Measurements from ENCODE around the gene CITED1. TPM values are rescaled to one million over a fixed set of nuclear protein-coding genes. Genes with fewer than 3 reads are reported as not detected.
A peak's percentile ranks its signal among the peaks of the same experiment; 100 is the strongest.

The CITED1 gene
- total RNA-seq, 2 donors from 2014 or later, result 0.51 TPM; not detected in 1

DNA sequence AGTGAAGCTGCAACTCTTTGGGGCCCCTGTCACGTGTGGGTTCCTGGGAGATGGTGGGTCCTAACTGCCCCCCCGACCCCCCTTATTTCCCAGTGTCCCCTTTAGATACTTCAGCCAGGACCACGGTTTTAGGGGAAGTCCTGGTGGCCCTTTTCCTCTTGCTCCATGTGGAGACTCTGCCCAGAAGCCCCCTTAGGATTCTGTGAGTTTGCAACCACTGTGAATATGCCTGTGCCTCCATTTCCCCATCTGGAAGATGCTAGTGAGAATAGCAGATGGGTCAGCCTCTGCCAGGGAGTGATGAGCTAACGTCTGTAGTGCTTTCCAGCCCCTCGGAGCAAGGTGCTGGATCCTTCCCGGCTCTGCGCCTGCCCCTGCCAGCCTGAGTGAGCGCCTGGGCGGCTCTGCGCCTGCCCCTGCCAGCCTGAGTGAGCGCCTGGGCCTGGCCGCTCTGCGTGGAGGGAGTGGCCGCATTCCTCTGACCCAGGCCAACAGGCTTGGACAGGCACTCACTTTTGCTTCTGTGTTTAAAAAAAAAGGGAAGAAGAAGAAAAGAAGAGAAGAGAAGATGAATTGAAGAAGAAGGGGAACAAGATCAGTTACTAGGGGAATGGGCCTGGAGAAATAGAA, 6.7 kb upstream of the CITED1 start:
- Histone ChIP-seq H3K27me3 (peaks cover 0 to 19% of the 10 kb centered on the region in 2 donors), H3K36me3 (no peaks in the 10 kb centered on the region), H3K27ac (no peak overlapping the region), H3K4me3 (no peak overlapping the region), H3K9me3 (no peaks in the 10 kb centered on the region), H3K4me1 (peaks cover 0 to 19% of the 10 kb centered on the region in 2 donors)
- TF ChIP-seq, protein P1, sequence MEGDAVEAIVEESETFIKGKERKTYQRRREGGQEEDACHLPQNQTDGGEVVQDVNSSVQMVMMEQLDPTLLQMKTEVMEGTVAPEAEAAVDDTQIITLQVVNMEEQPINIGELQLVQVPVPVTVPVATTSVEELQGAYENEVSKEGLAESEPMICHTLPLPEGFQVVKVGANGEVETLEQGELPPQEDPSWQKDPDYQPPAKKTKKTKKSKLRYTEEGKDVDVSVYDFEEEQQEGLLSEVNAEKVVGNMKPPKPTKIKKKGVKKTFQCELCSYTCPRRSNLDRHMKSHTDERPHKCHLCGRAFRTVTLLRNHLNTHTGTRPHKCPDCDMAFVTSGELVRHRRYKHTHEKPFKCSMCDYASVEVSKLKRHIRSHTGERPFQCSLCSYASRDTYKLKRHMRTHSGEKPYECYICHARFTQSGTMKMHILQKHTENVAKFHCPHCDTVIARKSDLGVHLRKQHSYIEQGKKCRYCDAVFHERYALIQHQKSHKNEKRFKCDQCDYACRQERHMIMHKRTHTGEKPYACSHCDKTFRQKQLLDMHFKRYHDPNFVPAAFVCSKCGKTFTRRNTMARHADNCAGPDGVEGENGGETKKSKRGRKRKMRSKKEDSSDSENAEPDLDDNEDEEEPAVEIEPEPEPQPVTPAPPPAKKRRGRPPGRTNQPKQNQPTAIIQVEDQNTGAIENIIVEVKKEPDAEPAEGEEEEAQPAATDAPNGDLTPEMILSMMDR (IDR thresholded peaks at IDR 0.05), result no peak
- DNase-seq (ENCODE audit: low spot score), result no peak

DNA sequence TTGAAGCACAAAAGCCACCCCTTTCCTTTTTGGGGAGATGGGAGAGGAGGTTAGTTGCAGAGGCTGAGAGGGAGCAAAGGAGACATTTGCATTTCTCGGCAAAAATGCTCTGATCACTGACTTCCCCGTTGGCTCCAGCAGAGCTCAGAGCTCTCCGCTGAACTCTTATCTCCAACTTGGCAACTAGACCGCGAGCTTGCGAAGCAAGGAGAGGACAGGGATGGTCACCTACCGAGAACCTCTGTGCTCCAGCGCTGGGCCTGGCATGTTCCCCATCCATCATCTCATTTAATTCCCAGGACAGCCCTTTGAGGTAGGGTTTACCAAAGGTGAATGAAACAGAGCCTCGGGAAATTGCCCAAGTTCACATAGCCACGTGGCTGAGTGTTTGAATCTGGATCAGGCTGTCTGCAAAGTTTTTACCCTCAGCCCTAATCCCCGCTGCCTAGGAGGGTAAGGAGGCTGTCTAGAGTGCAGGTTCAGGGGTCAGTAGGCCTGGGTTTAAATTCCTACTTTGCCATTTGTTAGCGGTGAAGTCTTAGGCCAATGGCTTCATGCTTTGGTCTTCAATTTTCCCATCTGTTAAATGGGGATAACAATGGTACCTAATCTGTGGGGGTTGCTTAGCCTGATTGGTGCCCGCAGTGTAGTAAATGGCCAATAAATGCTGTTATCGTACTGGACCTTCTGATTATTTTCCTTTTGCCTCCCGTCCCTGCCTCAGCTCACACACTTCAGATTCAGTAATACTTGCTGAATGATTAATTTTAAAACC, 3.8 kb upstream of the CITED1 start:
- Histone ChIP-seq H3K4me3 (peak overlapping the region; percentile 18 to 37), H3K36me3 (no peaks in the 10 kb centered on the region), H3K9me3 (no peaks in the 10 kb centered on the region), H3K27me3 (peaks cover 4 to 32% of the 10 kb centered on the region in 2 donors), H3K27ac (no peak overlapping the region), H3K4me1 (peaks cover 0 to 38% of the 10 kb centered on the region in 2 donors)
- DNase-seq (ENCODE audit: low spot score), result peak; percentile 26
- TF ChIP-seq, protein P1 (IDR thresholded peaks at IDR 0.05), result no peak

DNA sequence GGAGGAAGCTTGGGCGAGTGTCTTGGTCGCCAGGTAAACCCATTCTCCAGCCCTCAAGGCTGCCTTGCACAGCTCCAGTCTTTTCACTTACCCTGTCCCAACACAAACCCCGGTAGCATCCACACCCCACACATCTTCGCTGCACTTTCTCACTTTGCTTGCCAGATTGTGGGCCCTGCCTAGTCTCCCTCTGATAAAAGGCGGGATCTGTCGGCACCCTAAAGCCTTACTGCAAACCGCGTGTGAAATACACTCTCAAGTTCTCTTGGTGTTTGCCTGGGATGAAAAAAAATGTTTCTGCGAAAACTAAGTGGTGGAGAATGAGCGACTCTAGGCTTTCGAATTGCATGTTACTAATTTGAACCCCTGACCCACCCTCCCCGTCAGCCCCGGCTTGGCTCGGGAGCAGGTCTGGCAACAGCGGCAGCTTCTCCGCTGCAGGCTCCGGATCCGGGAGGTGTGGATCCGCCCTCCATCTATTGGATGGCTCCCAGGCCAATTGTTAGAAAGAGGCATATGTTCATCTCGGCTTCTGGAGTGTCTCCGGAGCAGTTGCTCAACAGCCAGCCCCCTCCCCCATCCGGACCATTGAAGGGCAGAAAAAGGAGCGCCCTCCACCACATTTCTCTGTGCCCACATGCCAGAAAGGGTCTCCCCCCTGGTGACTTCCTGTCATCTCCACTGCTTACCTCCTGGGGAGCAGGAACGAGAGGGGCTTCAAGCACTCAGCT, 3.0 kb upstream of the CITED1 start:
- no peak for DNase-seq (ENCODE audit: low spot score)
- Histone ChIP-seq H3K9me3 (no peaks in the 10 kb centered on the region), H3K36me3 (no peaks in the 10 kb centered on the region), H3K4me1 (peaks cover 0 to 38% of the 10 kb centered on the region in 2 donors), H3K27me3 (peaks cover 4 to 32% of the 10 kb centered on the region in 2 donors), H3K4me3 (peak overlapping the region; percentile 18 to 37), H3K27ac (no peak overlapping the region)
- TF ChIP-seq, protein P1 (IDR thresholded peaks at IDR 0.05), result no peak

DNA sequence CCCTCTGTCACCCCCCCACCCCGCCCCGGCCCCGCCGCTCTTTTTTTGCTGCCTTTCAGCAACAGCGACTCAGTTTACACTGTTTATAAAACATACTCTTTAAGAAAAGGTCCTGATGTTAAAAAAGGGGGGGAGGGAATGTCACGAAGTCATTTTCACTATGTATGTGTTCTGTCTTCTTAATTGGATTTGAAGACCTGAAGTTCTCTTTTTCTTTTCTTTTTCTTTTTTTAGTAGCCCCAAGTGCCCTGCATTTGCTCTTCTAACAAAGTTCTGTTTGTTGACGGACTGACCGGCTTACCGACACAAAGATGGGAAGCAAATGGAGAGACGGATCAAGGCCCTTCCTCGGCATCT, 2.5 kb upstream of the CITED1 start:
- TF ChIP-seq, protein P1 (IDR thresholded peaks at IDR 0.05), result no peak
- Histone ChIP-seq H3K36me3 (no peaks in the 10 kb centered on the region), H3K27ac (no peak overlapping the region), H3K27me3 (peaks cover 9 to 32% of the 10 kb centered on the region in 2 donors), H3K4me1 (peaks cover 0 to 38% of the 10 kb centered on the region in 2 donors), H3K4me3 (peak overlapping the region in 1 of 2 donors; percentile 37), H3K9me3 (no peaks in the 10 kb centered on the region)
- DNase-seq (ENCODE audit: low spot score), result no peak

DNA sequence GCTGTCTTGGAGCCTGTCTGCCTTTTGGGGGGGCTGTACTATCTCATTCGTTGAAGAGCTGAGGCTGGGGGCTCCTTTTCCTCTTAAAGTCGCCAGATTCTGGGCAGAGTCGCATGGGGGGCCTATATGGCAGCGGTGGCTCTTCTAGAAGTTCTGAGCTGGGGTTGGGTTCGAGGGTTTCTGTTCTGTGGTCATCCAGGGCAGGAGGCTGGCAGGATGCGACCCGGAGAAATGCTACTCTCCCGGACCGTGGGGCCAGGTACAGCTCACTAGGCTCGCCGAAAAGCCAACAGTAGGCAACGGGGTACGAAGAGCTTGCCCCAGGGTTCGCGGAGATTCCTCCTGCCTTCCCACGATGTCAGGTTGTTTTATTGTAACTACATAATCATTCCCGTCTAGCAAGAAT, 1.9 kb upstream of the CITED1 start:
- Histone ChIP-seq H3K27me3 (peaks cover 13 to 32% of the 10 kb centered on the region in 2 donors), H3K4me1 (peaks cover 0 to 38% of the 10 kb centered on the region in 2 donors)
- TF ChIP-seq, protein P1 (IDR thresholded peaks at IDR 0.05), result no peak

More for the DNA sequence above, 1.9 kb upstream of the CITED1 start:
- DNase-seq (ENCODE audit: low spot score), result no peak
- Histone ChIP-seq H3K9me3 (no peaks in the 10 kb centered on the region), H3K27ac (no peak overlapping the region), H3K36me3 (no peaks in the 10 kb centered on the region), H3K4me3 (peak overlapping the region; percentile 47 to 56)

All from right atrium auricular region (tissue), 2 donors.